ENCODE data around the gene TTLL9. TPM values are rescaled to one million over a fixed set of nuclear protein-coding genes. Genes with fewer than 3 reads are reported as not detected.

Gene TTLL9
- total and polyA plus RNA-seq, 2 experiments from 2014 or later: 0.09 to 0.15 TPM

DNA sequence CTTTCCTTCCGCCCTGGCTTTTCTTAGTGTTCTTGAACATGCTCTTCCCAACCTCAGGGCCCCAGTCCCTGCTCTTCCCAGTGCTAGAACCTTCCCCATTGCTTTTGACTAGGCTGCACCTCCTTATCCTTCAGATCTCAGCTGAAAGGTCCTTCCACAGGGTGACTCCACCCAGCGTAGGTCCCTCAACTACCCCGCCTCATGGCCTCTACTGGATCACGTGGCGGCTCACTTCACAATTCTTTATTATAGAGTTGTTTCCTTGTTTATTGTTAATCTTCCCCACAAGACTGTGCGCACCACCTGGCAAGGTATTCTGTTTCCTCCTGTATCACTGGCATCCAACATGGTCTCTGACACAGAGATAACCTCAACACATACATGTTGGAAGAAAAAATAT is 31.2 kb downstream of the TTLL9 start:
- no peak for DNase-seq (ENCODE audit: low read depth in 1 of 2, low spot score in 1 of 2)
- Histone ChIP-seq H3K4me1 (ENCODE audit: low read depth) (no peaks in the 10 kb centered on the region), H3K4me3 (no peak overlapping the region), H3K27ac (no peak overlapping the region), H3K36me3 (no peaks in the 10 kb centered on the region), H3K27me3 (no peaks in the 10 kb centered on the region), H3K9me3 (ENCODE audit: low read depth) (no peaks in the 10 kb centered on the region)
- no peak for TF ChIP-seq CTCF (IDR thresholded peaks at IDR 0.05; ENCODE audit: low read depth, low read length)

DNA sequence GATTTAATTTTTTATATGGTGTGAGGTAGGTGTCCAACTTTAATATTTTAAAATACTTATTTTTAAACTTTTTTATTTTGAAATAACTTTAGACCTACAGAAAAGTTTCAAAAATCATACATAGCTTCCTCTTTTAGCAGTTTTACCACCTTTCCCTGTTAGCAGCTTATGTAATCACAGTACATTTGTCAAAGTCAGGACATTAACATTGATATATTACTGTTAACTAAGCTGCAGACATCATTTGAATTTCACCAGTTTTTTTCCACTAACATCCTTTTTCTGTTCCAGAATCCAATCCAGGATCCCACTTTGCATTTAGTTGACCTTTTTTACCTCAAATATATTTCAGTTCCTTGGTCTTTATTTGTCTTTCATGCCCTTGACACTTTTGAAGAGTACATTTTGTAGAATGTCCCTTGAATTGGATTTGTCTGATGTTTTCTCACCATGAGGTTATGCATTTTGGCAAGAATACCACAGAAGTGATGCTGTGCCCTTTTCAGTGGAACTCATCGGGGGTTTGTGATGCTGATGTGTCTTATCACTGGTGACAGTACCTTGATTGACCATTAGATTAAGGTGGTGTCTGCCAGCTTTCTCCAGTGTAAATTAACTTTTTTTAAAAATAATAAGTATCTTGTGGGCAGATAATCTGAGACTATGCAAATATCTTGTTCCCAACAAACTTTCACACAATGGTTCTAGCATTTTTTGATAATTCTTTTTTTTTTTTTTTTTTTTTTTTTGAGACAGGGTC is 33.4 kb downstream of the TTLL9 start:
- DNase-seq (ENCODE audit: low read depth in 1 of 2, low spot score in 1 of 2): no peak
- H3K4me3 ChIP-seq: no peak overlapping the region
- no peak for TF ChIP-seq CTCF (IDR thresholded peaks at IDR 0.05; ENCODE audit: low read depth, low read length)
- H3K27me3 ChIP-seq: no peaks in the 10 kb centered on the region
- H3K36me3 ChIP-seq: no peaks in the 10 kb centered on the region
- no peak overlapping the region for H3K27ac ChIP-seq
- H3K9me3 ChIP-seq (ENCODE audit: low read depth): no peaks in the 10 kb centered on the region
- H3K4me1 ChIP-seq (ENCODE audit: low read depth): no peaks in the 10 kb centered on the region

GRCh38 chr20:31906001-31906400 is 35.6 kb downstream of the TTLL9 start:
- no peak overlapping the region for H3K27ac ChIP-seq
- no peak for DNase-seq (ENCODE audit: low read depth in 1 of 2, low spot score in 1 of 2)
- H3K36me3 ChIP-seq: no peaks in the 10 kb centered on the region
- H3K4me1 ChIP-seq (ENCODE audit: low read depth): no peaks in the 10 kb centered on the region
- no peak overlapping the region for H3K4me3 ChIP-seq
- H3K27me3 ChIP-seq: no peaks in the 10 kb centered on the region
- no peaks in the 10 kb centered on the region for H3K9me3 ChIP-seq (ENCODE audit: low read depth)
- no peak for TF ChIP-seq CTCF (IDR thresholded peaks at IDR 0.05; ENCODE audit: low read depth, low read length)

DNA sequence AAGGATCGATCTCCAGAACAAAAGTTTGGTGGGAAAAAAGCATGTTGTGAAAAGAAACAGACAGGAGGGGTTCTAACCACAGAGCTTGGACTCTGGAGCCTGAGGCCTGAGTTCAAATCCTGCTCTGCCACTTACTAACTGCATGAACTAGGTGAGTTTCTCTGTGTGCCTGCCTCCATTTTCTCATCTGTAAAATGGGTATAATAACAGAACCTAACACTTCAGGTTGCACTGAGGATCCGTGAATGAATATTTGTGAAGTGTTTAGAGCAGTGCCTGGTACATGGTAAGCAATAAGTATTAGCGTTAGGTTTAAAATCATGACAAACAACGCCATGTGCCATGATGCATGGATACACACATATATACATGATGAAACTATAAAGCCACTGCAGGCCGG is 36.6 kb downstream of the TTLL9 start:
- H3K36me3 ChIP-seq: no peaks in the 10 kb centered on the region
- no peak for TF ChIP-seq CTCF (IDR thresholded peaks at IDR 0.05; ENCODE audit: low read depth, low read length)
- no peak overlapping the region for H3K4me3 ChIP-seq
- H3K9me3 ChIP-seq (ENCODE audit: low read depth): no peaks in the 10 kb centered on the region
- no peaks in the 10 kb centered on the region for H3K27me3 ChIP-seq
- no peak overlapping the region for H3K27ac ChIP-seq
- no peaks in the 10 kb centered on the region for H3K4me1 ChIP-seq (ENCODE audit: low read depth)
- no peak for DNase-seq (ENCODE audit: low read depth in 1 of 2, low spot score in 1 of 2)

DNA sequence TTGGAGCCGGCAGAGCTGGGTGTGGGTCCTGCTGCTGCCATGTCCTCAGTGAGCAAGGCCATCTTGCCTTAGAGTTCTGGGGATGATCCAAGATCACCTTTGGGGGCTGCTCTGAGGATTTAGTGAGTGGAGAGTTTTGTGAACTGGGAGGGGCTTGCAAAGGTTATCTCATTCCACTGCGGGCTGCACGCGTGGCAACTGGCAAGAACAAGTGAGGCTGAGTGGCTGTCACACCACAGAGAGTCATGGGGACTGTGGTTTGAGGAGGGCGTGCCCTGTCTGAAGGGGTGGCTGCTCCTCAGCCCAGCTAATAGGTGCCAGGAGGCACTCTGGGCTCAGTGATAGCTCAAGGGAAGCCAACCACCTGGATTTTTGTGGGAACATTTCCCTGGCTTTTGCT is 37.6 kb downstream of the TTLL9 start:
- Histone ChIP-seq H3K27me3 (no peaks in the 10 kb centered on the region), H3K9me3 (ENCODE audit: low read depth) (no peaks in the 10 kb centered on the region), H3K36me3 (no peaks in the 10 kb centered on the region), H3K27ac (no peak overlapping the region), H3K4me3 (no peak overlapping the region), H3K4me1 (ENCODE audit: low read depth) (no peaks in the 10 kb centered on the region)
- no peak for DNase-seq (ENCODE audit: low read depth in 1 of 2, low spot score in 1 of 2)
- TF ChIP-seq CTCF (IDR thresholded peaks at IDR 0.05; ENCODE audit: low read depth, low read length): no peak
